Measurements from ENCODE around the gene FRS3. TPM values are rescaled to one million over a fixed set of nuclear protein-coding genes. Genes with fewer than 3 reads are reported as not detected.

The FRS3 gene
- total and polyA plus RNA-seq, 2 of the 13 experiments (the other 11 are each of a cell fraction or from before 2014, with no cell fraction given): 3.0 to 7.4 TPM

DNA sequence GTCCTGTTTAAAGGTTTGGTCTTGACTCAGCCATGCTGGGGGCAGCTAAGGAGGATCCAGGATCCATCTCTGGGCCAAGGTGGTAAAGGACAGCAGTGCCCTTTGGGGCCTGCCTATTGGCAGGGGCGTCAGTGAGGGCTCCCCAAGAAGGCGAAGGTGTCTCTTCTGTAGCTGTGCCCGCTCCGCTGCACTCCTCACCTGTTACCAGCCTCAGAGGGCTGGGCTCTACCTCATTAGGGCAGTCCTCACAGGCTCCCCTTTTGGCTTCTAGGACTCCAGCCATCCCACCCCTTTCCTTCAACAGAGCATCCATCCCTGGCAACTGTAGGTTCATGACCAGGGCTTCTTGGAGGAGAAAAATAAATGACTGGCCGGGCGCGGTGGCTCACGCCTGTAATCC is 10.3 kb downstream of the FRS3 start (continued):
- TF ChIP-seq, protein P1, sequence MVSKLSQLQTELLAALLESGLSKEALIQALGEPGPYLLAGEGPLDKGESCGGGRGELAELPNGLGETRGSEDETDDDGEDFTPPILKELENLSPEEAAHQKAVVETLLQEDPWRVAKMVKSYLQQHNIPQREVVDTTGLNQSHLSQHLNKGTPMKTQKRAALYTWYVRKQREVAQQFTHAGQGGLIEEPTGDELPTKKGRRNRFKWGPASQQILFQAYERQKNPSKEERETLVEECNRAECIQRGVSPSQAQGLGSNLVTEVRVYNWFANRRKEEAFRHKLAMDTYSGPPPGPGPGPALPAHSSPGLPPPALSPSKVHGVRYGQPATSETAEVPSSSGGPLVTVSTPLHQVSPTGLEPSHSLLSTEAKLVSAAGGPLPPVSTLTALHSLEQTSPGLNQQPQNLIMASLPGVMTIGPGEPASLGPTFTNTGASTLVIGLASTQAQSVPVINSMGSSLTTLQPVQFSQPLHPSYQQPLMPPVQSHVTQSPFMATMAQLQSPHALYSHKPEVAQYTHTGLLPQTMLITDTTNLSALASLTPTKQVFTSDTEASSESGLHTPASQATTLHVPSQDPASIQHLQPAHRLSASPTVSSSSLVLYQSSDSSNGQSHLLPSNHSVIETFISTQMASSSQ (IDR thresholded peaks at IDR 0.05; ENCODE audit: low read depth): no peak
- TF ChIP-seq, protein P1 (CRISPR knock-in tag; IDR thresholded peaks at IDR 0.05; ENCODE audit: borderline replicate concordance): 0 out of 2 replicates have a peak, but pooled peaks have one; percentile 4
- no peak for TF ChIP-seq KAT7 (CRISPR knock-in tag; IDR thresholded peaks at IDR 0.05; ENCODE audit: borderline replicate concordance)
- no peak for TF ChIP-seq ZNF354B (CRISPR knock-in tag; IDR thresholded peaks at IDR 0.05)
- TF ChIP-seq, protein P2, sequence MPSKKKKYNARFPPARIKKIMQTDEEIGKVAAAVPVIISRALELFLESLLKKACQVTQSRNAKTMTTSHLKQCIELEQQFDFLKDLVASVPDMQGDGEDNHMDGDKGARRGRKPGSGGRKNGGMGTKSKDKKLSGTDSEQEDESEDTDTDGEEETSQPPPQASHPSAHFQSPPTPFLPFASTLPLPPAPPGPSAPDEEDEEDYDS (CRISPR knock-in tag; IDR thresholded peaks at IDR 0.05): no peak
- TF ChIP-seq ZNF441 (CRISPR knock-in tag; IDR thresholded peaks at IDR 0.05; ENCODE audit: borderline replicate concordance): no peak
- TF ChIP-seq FOXO1 (CRISPR knock-in tag; IDR thresholded peaks at IDR 0.05): peak; percentile 3; the same call in 1 of the 2 replicates
- TF ChIP-seq YEATS4 (CRISPR knock-in tag; IDR thresholded peaks at IDR 0.05; ENCODE audit: borderline replicate concordance): no peak
- TF ChIP-seq SRF (IDR thresholded peaks at IDR 0.05; ENCODE audit: low read depth, low read length): no peak
- TF ChIP-seq SATB2 (CRISPR knock-in tag; IDR thresholded peaks at IDR 0.05): no peak
- TF ChIP-seq KDM4B (CRISPR knock-in tag; IDR thresholded peaks at IDR 0.05): no peak
- no peak for TF ChIP-seq MED8 (CRISPR knock-in tag; IDR thresholded peaks at IDR 0.05; ENCODE audit: insufficient replicate concordance)
- no peak for TF ChIP-seq SNAI1 (CRISPR knock-in tag; IDR thresholded peaks at IDR 0.05; ENCODE audit: borderline replicate concordance)
- TF ChIP-seq, protein P3, sequence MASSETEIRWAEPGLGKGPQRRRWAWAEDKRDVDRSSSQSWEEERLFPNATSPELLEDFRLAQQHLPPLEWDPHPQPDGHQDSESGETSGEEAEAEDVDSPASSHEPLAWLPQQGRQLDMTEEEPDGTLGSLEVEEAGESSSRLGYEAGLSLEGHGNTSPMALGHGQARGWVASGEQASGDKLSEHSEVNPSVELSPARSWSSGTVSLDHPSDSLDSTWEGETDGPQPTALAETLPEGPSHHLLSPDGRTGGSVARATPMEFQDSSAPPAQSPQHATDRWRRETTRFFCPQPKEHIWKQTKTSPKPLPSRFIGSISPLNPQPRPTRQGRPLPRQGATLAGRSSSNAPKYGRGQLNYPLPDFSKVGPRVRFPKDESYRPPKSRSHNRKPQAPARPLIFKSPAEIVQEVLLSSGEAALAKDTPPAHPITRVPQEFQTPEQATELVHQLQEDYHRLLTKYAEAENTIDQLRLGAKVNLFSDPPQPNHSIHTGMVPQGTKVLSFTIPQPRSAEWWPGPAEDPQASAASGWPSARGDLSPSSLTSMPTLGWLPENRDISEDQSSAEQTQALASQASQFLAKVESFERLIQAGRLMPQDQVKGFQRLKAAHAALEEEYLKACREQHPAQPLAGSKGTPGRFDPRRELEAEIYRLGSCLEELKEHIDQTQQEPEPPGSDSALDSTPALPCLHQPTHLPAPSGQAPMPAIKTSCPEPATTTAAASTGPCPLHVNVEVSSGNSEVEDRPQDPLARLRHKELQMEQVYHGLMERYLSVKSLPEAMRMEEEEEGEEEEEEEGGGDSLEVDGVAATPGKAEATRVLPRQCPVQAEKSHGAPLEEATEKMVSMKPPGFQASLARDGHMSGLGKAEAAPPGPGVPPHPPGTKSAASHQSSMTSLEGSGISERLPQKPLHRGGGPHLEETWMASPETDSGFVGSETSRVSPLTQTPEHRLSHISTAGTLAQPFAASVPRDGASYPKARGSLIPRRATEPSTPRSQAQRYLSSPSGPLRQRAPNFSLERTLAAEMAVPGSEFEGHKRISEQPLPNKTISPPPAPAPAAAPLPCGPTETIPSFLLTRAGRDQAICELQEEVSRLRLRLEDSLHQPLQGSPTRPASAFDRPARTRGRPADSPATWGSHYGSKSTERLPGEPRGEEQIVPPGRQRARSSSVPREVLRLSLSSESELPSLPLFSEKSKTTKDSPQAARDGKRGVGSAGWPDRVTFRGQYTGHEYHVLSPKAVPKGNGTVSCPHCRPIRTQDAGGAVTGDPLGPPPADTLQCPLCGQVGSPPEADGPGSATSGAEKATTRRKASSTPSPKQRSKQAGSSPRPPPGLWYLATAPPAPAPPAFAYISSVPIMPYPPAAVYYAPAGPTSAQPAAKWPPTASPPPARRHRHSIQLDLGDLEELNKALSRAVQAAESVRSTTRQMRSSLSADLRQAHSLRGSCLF (CRISPR knock-in tag; IDR thresholded peaks at IDR 0.05; ENCODE audit: borderline replicate concordance): no peak
- no peak for TF ChIP-seq SRSF1 (optimal IDR thresholded peaks at IDR 0.05; ENCODE audit: low read depth, low read length)
- 0 out of 2 replicates have a peak, but pooled peaks have one; percentile 19 for TF ChIP-seq GATA4 (IDR thresholded peaks at IDR 0.05; ENCODE audit: borderline replicate concordance, low read depth)
